ENCODE data around the gene PTPRN2.

The PTPRN2 gene

DNA sequence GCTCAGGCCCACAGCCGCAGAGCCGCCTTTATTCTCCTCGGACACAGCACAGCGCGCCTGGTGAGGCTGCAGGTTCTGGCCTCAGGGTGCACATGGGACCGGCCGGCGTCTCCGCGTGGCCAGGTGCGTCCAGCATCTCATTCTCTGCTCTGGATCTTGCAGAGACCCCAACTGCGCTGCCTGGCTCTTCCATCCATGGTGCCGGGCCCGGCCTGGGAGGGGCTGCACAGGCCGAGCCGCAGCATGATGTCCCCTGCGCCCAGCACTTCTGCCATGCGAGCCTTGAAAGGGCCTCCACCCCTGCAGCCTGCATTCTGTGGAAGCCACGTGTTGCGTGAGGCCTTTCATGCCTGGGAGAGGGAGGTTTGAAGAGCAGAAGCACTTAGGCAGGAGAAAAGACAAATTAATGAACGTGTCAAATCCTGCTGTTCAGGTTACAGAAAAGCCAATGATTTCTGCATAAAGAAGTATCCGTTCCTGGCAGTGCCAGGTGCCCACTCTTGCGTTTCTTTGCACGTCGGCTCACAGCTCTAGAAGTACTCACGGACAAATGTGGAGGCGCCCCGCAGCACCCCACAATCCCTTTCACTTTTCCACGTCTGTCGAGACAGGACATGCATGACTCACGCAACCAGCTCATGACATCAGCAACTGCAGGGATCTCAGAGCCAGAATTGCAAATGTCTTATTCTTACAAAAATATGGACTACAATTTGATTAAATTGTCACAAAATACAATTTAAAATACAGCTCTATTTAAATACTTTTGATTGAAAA lies 679.4 kb downstream of the PTPRN2 start:
- no peak for DNase-seq (ENCODE audit: low read depth)
- no peak overlapping the region for H3K4me3 ChIP-seq (ENCODE audit: low read length)
- TF ChIP-seq, protein P1, sequence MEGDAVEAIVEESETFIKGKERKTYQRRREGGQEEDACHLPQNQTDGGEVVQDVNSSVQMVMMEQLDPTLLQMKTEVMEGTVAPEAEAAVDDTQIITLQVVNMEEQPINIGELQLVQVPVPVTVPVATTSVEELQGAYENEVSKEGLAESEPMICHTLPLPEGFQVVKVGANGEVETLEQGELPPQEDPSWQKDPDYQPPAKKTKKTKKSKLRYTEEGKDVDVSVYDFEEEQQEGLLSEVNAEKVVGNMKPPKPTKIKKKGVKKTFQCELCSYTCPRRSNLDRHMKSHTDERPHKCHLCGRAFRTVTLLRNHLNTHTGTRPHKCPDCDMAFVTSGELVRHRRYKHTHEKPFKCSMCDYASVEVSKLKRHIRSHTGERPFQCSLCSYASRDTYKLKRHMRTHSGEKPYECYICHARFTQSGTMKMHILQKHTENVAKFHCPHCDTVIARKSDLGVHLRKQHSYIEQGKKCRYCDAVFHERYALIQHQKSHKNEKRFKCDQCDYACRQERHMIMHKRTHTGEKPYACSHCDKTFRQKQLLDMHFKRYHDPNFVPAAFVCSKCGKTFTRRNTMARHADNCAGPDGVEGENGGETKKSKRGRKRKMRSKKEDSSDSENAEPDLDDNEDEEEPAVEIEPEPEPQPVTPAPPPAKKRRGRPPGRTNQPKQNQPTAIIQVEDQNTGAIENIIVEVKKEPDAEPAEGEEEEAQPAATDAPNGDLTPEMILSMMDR (conservative IDR thresholded peaks at IDR 0.05; ENCODE audit: low read length), result no peak

DNA sequence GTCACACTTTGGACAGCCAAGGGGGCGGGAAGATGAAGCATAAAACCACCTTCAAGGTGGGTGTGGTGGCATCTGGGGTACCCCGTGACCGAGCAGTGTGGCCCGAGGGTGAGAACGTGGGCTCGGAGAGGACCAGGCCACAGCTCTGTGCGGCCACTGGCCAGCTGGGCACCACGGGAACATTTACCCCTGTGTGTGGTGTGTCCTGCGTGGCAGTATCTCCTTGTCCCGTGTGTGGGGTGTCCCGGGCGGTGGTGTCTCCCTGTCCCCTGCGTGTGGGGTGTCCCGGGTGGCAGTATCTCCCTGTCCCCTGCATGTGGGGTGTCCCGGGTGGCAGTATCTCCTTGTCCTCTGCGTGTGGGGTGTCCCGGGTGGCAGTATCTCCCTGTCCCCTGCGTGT lies 680.5 kb downstream of the PTPRN2 start:
- DNase-seq (ENCODE audit: low read depth), result no peak
- TF ChIP-seq, protein P1 (conservative IDR thresholded peaks at IDR 0.05; ENCODE audit: low read length), result no peak
- no peak overlapping the region for H3K4me3 ChIP-seq (ENCODE audit: low read length)

DNA sequence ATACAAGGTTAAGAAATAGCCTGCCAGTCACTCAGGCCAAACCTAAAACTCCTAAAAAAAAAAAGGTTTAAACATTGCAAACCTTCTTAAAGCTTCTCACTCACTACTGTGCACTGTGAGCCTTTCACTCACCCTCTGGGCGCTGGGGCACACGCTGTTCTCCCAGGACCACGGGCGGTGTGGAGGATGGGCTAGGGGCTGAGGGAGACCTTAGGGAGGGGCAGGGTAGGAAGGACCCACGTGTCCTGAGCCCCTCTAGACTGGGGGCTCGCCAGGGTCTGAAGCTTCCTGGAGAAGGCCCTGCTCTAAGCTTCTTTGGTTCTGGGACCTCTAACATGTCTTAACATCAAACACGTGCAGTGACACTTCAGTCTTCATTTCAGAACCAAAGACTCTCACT lies 681.0 kb downstream of the PTPRN2 start:
- H3K4me3 ChIP-seq (ENCODE audit: low read length), result no peak overlapping the region
- TF ChIP-seq, protein P1 (conservative IDR thresholded peaks at IDR 0.05; ENCODE audit: low read length), result no peak

DNA sequence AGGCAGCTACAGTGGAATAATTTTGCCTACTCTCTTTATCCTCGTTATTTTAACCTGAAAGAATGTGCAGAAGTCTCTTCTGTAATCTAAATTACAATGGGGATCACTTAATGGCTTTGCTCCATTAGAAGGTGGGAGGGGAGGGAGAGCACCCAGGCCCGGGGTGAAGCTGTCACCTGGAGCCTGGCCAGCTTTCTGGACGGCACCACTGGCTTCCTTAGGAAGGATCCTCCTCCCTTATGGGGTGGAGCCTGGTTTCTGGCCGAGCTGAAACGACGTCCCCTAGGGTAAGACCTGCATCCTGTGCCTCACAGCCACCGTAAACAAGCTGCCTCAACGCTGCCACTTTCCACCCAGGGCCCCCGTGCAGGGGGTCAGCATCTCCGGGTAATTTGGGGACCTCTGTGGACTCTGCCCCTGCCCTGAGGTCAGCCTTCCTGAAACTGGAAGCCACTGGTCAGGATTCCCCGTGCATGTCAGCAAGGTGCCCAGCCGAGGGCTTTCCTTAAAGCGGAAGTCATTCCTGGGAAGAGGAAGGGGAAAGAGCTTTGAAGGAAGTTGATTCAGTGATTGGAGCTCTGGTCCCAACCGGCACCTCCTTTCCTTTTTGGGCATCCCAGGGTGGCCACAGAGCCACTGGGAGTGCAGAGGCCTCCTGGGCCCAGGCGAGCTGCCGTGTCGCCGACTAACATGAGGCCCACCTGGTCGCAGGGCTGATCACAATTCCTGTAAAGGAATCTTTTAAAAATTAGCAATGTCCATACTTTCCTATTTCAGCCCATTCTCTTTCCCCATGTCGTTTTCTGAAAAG lies 681.8 kb downstream of the PTPRN2 start:
- TF ChIP-seq, protein P1 (conservative IDR thresholded peaks at IDR 0.05; ENCODE audit: low read length), result no peak
- no peak overlapping the region for H3K4me3 ChIP-seq (ENCODE audit: low read length)
- DNase-seq (ENCODE audit: low read depth), result no peak

More for the DNA sequence above, 681.0 kb downstream of the PTPRN2 start:
- DNase-seq (ENCODE audit: low read depth), result no peak

DNA sequence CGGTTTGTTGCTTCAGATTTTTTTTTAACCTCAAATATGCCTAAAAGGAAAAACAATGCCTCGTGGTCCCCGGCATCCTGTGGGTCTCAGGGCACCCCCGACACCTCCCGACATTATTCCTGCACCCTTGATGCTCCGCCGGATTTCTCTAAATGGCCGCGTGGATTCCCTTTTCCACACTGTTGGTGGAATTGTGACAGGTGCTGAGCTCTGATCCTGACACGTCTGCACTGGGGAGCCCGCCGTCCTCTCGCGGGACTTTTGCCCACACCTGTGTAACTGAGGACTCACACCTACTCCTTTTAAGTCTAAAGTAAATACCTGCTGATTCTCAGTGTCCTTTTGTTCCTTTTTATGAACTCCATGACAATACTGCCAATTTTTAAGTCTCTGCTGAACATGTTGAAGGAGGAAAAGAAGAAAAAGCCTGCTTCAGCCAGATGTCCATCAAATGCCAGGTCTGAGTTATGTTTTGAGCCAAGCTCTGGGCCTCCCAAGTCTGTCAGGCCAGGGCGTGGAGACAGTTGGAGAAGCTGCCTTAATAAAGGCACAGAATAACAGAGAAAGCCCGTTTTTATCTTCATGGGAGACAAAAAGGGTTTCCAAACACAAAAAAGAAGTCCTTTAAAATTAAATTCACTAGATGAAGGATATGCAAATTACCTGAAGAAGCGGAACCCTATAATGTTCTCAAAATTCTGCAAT lies 682.6 kb downstream of the PTPRN2 start:
- no peak overlapping the region for H3K4me3 ChIP-seq (ENCODE audit: low read length)
- TF ChIP-seq, protein P1 (conservative IDR thresholded peaks at IDR 0.05; ENCODE audit: low read length), result no peak
- DNase-seq (ENCODE audit: low read depth), result no peak

DNA sequence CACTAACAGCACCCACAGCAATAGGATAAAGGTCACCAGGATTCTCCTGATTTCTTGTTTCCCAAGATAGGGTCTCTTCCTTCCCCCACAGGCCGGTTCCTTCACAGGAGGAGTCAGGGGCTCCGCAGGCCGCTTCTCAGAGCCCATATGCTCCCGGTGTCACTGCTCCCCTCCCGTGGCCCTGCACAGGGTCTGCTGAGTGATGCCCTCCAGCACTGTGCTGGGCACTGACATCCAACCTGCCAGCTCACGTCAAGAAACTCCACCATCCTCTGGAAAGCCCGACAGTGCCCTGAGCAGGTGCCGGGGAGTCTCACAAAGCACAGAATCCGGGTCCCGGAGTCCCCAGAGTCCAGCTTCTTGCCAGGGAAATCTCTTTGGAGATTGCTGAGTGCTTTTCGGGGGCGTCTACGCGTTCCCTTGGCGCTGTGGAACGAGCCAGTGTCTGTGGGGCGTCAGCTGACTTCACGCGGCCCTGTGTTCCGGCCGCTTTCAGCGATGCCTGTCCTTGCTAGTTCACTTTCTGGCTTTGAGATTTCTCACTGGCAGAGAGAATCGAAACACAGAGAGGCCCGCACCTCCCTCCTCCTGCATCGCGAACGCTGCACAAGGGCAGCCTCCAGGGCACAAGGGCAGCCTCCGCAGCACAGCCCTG lies 683.3 kb downstream of the PTPRN2 start:
- TF ChIP-seq, protein P1 (conservative IDR thresholded peaks at IDR 0.05; ENCODE audit: low read length), result no peak
- DNase-seq (ENCODE audit: low read depth), result no peak
- no peak overlapping the region for H3K4me3 ChIP-seq (ENCODE audit: low read length)

Measured in AG10803 (cell line).